UCSD-AML1 (cell line): ENCODE data around the gene CCDC191.

Source experiments
- DNase-seq: peaks from one replicate; lab custom pipeline; 2025; ENCODE audit not compliant: unreplicated experiment; lab: John Stamatoyannopoulos, UW

Gene CCDC191

GRCh38 chr3:113966172-113966571 lies 90.2 kb downstream of the CCDC191 start:
- DNase-seq = no peak

DNA sequence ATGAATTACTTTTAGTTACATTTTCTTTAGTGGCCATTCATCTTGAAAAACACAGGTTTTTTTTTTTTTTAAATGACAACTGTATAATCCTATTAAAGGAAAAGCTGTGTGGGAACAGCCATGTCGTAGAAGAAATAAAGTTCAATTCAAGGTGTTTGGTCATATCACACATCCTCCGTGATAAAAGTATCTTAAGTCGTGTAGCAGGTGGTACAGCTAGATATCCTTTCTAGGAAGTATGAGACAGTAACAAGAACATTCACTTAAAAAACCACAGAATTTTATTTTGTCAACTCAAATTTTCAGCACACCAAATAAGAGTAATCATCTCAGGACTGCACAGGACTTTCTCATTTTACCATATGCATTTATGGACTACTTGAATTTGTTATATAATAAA lies 92.4 kb downstream of the CCDC191 start:
- DNase-seq = no peak

DNA sequence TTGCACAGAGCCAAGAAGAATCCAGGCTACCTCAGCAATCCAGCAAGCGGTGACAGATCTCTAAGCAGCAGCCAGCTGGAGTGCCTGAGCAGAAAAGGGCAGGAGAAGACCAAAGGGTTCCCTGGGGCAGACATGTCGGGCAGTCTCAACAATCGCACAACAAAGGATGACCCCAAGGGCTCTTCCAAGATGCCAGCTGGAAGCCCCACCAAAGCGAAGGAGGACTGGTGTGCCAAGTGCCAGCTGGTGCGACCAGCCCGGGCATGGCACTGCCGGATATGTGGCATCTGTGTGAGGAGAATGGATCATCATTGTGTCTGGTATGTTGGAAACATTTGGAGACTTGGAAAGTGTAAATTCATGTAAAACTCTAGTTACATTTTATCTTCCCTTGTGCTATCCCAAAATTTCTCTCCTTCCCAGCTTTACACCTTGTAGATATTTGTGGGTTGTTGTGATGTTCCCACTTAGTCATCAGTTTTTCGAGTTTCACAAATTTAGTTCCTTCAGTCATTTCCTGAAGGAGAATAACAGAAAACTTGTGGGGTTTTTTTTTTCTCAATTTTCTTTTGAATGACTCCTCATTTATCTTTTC lies 102.1 kb downstream of the CCDC191 start:
- DNase-seq = no peak

DNA sequence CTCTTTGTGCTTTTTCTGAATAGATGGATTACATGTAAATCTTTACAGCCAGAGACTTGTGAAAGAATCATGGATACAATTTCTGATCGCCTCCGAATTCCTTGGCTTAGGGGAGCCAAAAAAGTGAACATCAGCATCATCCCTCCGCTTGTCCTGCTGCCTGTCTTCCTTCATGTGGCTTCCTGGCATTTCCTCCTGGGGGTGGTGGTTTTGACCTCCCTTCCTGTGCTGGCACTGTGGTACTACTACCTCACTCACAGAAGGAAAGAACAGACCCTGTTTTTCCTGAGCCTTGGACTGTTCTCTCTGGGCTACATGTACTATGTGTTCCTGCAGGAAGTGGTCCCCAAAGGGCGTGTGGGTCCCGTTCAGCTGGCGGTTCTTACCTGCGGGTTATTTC lies 102.6 kb downstream of the CCDC191 start:
- peak; percentile 32 for DNase-seq

GRCh38 chr3:113952921-113953320 lies 103.4 kb downstream of the CCDC191 start:
- DNase-seq = no peak

DNA sequence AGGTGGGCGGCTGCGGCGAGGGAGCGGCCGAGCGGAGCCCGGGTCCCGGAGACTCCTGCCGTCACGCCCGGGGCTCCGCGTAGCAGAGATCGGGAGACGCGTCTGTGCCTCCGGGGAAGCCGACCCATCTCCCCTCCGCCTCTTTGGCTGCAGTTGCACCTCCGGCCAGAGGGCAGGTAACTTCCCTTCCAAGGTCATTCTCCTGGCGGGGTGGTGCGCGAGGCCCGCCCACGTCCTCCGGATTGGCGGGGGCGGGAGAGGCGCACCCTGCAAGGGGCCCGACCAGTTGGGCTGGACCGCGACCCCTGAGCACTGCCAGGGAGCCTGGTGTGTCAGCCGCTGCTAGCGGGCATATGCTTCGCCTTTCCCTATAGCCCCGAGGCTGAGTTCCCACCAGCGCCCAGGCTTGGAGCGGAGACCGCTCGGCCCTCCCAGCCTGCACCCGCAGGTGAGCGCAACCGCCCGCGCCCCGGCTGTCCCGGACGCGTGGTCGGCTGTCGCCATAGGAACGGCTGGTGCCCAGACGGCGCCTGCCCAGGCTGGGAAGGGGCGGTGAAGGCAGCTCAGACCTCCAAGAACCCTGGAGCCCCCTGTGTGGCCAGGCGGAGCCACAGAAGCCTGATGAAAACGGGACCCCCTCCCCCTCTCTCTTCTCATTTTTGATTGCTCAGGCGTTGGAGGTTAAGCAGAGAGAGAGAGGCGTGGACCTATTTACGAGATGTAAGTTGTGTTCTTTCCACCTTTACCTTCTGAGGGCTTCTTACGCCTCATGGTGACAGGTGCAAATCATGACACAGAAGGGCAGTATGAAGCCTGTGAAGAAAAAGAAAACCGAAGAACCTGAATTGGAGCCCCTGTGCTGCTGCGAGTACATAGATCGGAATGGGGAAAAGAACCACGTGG lies 108.1 kb downstream of the CCDC191 start:
- DNase-seq = no peak

GRCh38 chr3:113947372-113948014 lies 108.8 kb downstream of the CCDC191 start, which contains the start of gene ZDHHC23:
Gene ZDHHC23 (plus strand): TSS chr3:113948013. CDS start chr3:113948803, 790 bp downstream.
- peak; percentile 34 for DNase-seq

DNA sequence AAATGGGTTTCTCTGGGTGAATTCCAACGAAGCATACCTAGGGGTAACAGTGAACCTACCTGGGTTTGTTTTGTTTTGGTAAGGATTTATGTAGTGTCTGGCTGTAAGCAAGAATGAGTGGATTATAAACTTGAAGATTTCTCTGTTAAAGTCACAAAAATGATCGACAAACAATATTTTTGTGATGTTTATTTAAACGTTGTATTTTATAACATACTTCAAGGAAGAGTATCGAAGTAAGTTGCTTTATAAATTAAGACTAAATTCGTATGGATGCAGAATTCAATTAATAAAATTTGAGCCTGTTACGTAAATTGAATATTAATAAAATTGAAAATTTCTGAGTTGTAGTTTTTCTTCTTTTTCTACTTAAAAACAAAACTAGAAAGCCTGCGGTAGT lies 109.5 kb downstream of the CCDC191 start:
- DNase-seq = no peak

DNA sequence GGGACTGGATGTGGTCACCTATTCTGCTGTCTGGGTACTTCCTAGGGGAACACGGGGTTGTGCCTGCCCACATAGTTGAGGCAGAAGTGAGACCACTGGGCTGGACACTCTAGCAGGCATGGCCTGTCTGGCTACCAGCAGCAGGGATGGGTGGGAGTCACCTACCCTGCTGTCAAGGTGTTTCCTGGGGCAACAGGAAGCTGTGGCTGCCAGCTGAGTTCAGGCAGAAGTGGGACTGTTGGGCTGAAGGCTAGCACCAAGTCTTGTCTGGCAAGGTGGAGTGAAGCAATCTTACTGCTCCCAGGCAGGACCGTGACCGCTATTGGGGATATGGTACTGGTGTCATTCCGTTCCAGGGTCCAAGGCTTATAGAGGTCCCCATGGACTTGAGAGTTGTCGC lies 128.8 kb downstream of the CCDC191 start:
- peak; percentile 64 for DNase-seq

GRCh38 chr3:113914646-113915045 lies 141.7 kb downstream of the CCDC191 start:
- DNase-seq = no peak
